ENCODE results near the gene TRIM7.
"Not testable (repeated sequence)": the region's sequence is repeated elsewhere in the genome, so short reads cannot be mapped to it uniquely, and the experiment has no call there.

The TRIM7 gene

GRCh38 chr5:181232593-181232992 is 27.6 kb upstream of the TRIM7 start:
- no peak for DNase-seq

- no peak for DNase-seq
Measured at GRCh38 chr5:181231432-181231831, 26.4 kb upstream of the TRIM7 start.

DNA sequence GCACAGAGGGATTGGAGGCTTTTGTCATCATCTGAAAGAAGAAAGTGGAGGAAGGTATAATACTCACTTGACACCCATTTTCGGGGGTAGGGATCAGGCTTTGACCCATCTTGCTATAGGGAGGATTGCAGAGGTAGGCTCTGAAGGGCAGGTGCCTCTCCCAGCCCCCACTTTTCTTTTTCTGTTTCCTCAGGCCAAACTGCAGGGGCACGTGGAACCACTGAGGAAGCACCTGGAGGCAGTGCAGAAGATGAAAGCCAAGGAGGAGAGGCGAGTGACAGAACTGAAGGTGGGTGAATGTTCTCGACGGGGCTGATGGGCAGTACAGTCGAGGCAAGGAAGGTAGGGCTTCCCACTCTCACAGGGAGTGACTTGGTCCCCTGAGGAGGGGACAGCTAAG is 25.6 kb upstream of the TRIM7 start:
- DNase-seq = no peak

DNA sequence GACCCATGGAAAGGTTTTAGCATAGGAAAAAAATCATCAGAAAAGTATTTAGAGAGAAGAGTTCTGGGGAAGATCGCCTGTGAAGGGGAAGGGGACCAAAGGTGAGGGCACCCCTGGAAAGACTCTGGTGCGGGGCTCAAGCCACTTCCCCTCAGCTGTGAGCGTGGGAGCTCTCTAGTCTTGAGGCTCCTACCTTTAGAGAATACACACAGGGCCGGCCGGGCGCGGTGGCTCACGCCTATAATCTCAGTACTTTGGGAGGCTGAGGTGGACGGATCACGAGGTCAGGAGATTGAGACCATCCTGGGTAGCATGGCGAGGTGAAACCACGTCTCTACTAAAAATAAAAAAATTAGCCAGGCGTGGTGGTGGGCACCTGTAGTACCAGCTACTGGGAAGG is 25.0 kb upstream of the TRIM7 start:
- DNase-seq = no peak

GRCh38 chr5:181224390-181225229 is 19.6 kb upstream of the TRIM7 start:
- DNase-seq = peak; percentile 43

- DNase-seq = peak; percentile 54
Measured at GRCh38 chr5:181223729-181224389, 18.9 kb upstream of the TRIM7 start.

DNA sequence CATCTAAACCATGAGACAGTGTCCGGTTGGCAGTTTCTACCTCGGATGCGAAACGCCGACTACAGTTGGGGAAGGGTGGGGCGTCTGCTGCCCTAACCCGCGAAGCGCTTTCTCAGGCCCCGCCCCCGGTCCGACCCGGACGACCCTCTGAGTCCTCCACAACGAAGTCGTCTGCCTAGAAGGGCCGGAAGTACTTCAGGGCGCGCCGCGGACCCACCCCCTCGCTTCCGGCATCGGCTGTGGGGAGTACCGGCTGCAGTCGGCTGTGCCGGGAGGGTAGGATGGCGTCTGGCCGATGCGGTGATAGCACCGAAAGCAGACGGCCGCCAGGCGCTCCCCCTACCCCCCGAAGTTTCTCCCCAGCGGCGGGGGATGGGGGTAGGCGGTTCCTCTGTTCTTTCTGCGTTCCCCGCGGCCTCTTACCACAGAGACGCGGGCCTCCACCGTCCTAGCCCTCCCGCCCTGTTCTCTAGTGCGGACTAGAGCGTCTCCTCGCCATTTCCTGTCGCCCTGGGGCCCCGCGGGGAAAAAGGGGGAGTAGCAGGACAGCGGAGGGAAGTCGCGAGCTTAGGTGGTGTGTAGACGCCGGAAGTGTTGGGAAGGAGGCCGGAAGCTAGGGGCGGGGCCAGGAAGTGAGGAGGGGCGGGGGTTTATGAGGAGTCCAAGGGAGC is 18.2 kb upstream of the TRIM7 start, which contains the start of gene TRIM41:
TSS of gene TRIM41 (plus strand) at position 224 of the 671 bp plus-strand sequence. CDS start 719 bp downstream, outside the sequence.
- peak; percentile 98 for DNase-seq

DNA sequence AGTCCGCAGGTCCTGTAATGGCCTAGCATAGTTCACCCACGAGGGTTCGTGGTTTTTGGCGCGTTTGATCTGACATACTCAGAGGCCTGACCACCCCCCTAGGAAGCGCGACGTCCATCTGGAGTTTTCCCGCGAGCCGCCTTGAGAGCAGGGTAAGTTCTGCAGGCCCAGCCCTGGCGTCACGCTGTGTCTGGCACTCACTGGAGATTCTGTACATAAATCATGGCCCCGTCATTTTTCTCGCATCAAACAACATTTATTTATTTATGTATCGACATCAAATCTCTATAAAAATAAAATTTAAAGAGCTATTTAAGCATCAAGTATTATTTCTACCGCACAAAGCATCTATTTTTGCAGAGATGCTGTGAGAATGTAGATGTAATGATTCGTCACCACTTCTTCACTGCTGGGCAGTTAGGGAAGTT is 17.6 kb upstream of the TRIM7 start:
- no peak for DNase-seq

GRCh38 chr5:181221792-181222629 is 17.0 kb upstream of the TRIM7 start:
- DNase-seq = peak; percentile 98

DNA sequence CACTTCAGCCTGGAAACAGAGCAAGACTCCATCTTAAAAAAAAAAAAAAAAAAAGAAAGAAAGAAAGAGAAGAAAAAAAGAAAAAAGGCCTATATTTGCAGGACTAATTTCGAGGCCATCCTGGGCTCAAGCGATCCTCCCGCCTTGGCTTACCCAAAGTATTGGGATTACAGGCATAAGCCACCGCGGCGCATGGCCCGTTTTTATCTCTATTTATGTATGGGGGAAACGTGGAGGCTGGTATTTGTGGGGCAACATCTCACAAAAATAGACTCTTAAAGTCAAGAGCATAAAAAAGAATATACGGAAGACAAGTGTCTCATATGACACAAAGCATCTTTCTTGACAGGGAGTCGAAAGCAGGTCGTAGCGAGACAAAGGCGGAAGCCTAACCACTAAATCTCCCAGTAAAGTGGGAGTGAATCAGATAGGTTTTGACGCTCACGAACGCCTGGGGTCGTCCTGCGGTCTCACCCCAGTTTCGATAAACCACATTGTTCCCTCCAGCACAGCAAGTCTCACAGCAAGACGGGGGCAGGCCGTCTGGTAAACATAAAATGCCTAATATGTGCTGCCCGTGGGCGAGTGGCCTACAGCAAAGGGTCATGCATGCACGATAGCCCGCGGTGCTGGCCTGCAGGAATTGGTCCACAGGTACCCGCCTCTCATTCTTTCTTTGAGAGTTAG is 16.3 kb upstream of the TRIM7 start:
- no peak for DNase-seq

GRCh38 chr5:181220178-181220515 is 15.2 kb upstream of the TRIM7 start:
- DNase-seq = no peak

DNA sequence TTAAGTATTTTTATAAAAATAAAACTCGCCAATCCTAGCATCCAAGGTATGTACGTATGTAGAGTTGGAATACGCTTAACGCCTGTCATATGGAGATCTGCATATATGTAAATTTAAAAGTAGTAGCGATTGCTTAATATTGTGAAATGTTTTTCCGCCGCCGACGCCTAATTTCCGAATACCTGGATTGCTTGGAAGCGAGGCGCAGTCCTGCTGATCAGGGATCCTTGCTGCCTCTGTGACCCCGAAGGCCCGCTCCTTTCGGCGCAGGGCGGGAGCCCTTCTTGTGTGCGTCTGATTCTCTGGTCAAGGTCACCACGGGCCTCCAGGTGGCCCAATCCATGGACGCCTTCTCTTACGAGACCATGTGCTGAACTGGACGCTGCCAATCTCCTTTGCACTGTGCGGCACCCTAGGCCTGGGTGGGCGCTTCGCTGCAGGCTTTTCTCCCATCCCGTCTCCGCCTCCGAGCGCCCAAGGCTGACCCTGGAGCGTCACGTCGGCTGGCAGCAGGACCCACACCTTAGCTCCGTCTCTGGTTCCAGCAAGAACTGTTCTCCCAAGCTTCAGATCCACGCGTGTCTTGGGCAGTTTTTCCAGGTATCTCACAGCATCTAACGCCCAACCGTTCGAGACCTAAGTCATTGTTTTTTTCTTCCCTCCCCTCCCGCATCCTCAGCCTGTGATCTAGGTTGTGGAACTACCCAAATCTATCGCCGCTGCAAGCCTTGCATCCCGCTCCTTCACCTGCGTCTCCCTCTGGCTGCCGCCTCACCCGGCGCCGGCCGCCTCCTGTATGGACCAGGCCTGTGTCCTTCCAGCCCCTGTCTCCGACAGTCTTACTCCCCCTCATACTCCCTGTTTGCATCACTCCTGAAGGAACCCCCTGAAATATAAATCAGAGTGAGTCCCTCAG is 14.5 kb upstream of the TRIM7 start:
- no peak for DNase-seq

GRCh38 chr5:181218795-181219124 is 13.8 kb upstream of the TRIM7 start:
- DNase-seq = no peak

DNA sequence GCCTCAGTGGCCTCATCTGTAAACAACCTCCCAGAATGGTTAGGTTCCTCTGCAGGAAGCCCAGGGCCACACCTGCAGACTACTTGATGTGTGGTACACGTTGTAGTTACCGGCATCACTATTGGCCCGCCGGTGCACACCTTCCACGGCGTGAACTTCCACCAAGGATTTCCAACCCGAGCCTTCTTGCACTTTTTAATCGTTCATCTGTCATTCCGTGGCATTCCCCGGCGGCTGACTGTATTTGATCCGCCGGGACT is 12.7 kb upstream of the TRIM7 start:
- peak; percentile 43 for DNase-seq

DNA sequence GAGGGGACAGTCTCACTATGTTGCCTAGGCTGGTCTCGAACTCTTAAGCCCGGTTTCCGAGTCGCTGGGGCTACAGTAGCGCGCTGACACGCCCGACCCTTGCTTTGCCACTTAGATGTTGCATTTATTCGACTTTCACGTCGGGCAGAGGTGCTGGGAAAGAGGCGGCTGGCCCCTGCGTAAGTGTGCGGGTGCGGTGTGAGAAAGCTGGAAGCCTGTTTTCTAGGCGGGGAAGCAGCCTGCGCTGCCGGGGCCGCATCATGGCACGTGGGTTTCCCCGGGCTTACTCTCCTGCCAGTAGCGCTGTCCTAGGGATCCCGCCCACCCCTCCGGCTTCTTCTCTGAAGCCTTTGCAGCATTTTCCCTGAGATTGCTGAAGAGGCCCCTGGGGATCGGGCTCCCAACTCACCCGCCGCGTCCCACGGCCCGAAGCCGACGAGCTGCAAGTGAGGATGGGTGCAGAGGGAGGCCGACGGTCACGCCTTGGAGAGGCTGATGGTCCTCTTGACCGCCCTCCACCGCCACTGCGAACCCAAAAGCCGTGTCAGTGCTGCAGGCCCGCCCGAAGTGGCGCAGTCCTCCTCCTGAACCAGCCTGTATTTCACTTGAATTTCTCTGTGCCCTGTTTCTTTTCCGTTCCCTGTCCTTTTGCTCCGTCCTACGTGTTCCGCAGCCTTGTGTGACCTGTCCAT is 12.3 kb upstream of the TRIM7 start:
- DNase-seq = peak; percentile 69

DNA sequence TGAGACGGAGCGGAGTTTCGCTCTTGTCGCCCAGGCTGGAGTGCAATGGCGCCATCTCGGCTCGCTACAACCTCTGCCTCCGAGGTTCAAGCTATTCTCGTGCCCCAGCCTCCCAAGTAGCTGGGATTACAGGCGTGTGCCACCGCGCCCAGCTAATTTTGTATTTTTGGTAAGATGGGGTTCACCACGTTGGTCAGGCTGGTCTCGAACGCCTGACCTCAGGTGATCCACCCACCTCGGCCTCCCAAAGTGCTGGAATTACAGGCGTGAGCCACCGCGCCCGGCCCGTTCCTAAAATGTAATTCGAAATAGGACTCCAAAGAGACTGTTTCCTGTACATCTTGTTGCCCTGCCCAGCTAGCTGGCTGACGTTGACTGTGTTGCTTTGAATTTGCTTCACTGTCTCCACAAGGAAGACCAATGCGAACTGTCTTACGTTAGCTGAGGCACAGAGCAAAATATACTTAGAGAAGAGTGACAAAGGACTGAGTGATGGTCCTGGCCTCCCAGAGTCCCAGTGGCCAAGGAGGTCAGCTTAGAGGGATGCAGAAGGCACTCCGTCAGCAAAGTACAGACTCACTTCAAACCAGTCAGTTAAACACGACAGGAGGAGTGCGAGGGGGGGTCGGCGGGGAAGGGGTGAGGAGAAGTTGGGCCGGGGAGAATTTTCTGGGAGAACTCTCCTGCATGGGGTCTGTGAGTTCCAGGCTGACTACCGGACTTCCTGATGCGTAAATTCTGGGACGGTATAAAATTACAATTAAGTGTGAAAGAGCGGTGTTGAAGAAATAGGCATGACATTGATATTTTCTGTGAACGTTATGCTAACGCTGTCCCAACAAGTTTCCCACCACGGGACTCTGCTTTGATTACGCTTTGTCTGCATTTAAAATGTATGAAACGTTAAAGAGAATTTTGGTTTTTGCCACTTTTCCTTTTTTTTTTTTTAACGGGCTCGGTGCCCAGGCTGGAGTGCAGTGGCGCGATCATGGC is 11.3 kb upstream of the TRIM7 start:
- DNase-seq = no peak

DNA sequence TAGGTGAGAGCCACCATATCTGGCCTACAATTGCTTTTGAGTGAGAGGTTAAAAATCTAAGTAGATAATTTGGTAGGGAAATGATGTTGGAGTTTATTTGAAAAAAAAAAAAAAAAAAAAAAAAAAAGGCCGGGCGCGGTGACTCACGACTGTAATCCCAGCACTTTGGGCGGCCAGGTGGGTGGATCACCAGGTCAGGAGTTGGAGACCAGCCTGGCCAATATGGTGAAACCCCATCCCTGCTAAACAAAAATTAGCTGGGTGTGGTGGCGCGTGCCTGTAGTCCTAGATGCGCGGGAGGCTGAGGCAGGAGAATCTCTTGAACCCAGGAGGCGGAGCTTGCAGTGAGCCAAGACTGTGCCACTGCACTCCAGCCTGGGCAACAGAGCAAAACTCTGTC is 9.3 kb upstream of the TRIM7 start:
- DNase-seq = not testable (repeated sequence)

- no peak for DNase-seq
Measured at GRCh38 chr5:181212934-181213333, 7.9 kb upstream of the TRIM7 start.

DNA sequence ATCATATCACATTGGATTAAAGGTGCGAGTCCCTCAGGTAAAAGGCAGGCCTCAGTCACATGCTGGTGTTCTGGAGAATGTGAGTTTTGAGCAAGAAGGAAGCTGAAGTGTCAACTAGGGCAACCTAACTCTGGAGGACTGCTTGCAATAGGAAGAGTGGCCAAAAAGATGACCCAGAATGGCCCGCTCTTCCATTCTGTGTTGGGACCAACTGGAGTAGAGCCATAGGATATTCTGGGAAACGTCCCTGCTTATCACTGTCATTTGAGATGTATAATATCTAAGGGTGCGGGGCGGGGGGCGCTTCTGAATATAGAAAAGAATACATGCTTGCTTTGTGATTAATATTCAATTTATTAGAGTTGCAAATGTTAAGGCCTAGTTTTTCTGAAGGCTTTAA is 7.1 kb upstream of the TRIM7 start:
- DNase-seq = no peak

- DNase-seq = no peak
Measured at GRCh38 chr5:181211208-181211607, 6.2 kb upstream of the TRIM7 start.

Data from stimulated activated CD4-positive, alpha-beta T cell treated with anti-CD3 and anti-CD28 coated beads, Interleukin-4, amount 100 ng/mL, for 24 hours (primary cell).